Calu3 (cell line): ENCODE measurements around the gene MKNK1. TPM values are rescaled to one million over a fixed set of nuclear protein-coding genes. Genes with fewer than 3 reads are reported as not detected.

Experiments
- BruUV-seq: library from RNA; stranded (reverse); fragments of 400-500 nt; replicated peaks from 2 replicates; lab custom pipeline; 2021; lab: Mats Ljungman, UMichigan
- CTCF ChIA-PET: fragments of 300-600 bp; sonication (Branson Sonifier 250); formaldehyde crosslinking; loops from one replicate; lab custom pipeline; 2022; ENCODE audit warnings: antibody characterized with exemption; lab: Charles Lee
- DNase-seq: peaks from one replicate; pipeline ENCODE4 v3.0.0; 2022
- H3K27ac Mint-ChIP-seq: one replicate; pipeline ENCODE4 v1.8.0; 2022; ENCODE audit warnings: mixed read lengths; ENCODE audit not compliant: unreplicated experiment
- H3K27me3 Mint-ChIP-seq: one replicate; pipeline ENCODE4 v1.8.0; 2022; ENCODE audit warnings: mixed read lengths; ENCODE audit not compliant: unreplicated experiment
- H3K36me3 Mint-ChIP-seq: one replicate; pipeline ENCODE4 v1.8.0; 2022; ENCODE audit warnings: mild to moderate bottlenecking, moderate library complexity, mixed read lengths; ENCODE audit not compliant: insufficient read depth, unreplicated experiment
- H3K4me1 Mint-ChIP-seq: one replicate; pipeline ENCODE4 v1.8.0; 2022; ENCODE audit warnings: mild to moderate bottlenecking, low read depth, mixed read lengths; ENCODE audit not compliant: unreplicated experiment
- H3K4me3 Mint-ChIP-seq: one replicate; pipeline ENCODE4 v1.8.0; 2022; ENCODE audit warnings: mild to moderate bottlenecking, low read depth, moderate library complexity, mixed read lengths; ENCODE audit not compliant: unreplicated experiment
- H3K9me3 Mint-ChIP-seq: one replicate; pipeline ENCODE4 v1.8.0; 2022; ENCODE audit warnings: low read depth, mixed read lengths; ENCODE audit not compliant: unreplicated experiment
- CTCF ChIP-seq: fragments of 200-600 bp; IDR thresholded peaks from one replicate; pipeline ENCODE4 v1.8.0; 2022; ENCODE audit warnings: antibody characterized with exemption; ENCODE audit not compliant: unreplicated experiment
- intact Hi-C: fragments of 100-400 bp; cut with micrococcal nuclease; formaldehyde crosslinking; loops from one replicate; pipeline ENCODE4 v1.10.0; 2022; ENCODE audit not compliant: unreplicated experiment
- total RNA-seq: library from RNA; stranded (reverse); gene quantifications from 2 replicates; pipeline ENCODE4 v1.2.3, GENCODE V29; 2022

MKNK1 gene
- total RNA-seq, 1 experiment from 2014 or later: 29.6 TPM

- H3K4me1 Mint-ChIP-seq: peaks cover 22% of the 10 kb centered on the region
- intact Hi-C loops: no loop called here
- no peaks in the 10 kb centered on the region for H3K9me3 Mint-ChIP-seq
- no peaks in the 10 kb centered on the region for H3K27me3 Mint-ChIP-seq
- TF ChIP-seq CTCF: no peak
- no peak for DNase-seq
- CTCF ChIA-PET: no interaction called here
- H3K27ac Mint-ChIP-seq: no peak overlapping the region
- no TSS peak for BruUV-seq
- no peak overlapping the region for H3K4me3 Mint-ChIP-seq
- no peaks in the 10 kb centered on the region for H3K36me3 Mint-ChIP-seq
Observed at GRCh38 chr1:46639547-46639946, 35.5 kb upstream of the MKNK1 start.

GRCh38 chr1:46638921-46639320 is 34.9 kb upstream of the MKNK1 start:
- peaks cover 22% of the 10 kb centered on the region for H3K4me1 Mint-ChIP-seq
- BruUV-seq: no TSS peak
- H3K27ac Mint-ChIP-seq: no peak overlapping the region
- H3K9me3 Mint-ChIP-seq: no peaks in the 10 kb centered on the region
- no peaks in the 10 kb centered on the region for H3K27me3 Mint-ChIP-seq
- CTCF ChIA-PET: no interaction called here
- peaks cover 4% of the 10 kb centered on the region for H3K36me3 Mint-ChIP-seq
- TF ChIP-seq CTCF: no peak
- intact Hi-C loops: no loop called here
- DNase-seq: no peak
- H3K4me3 Mint-ChIP-seq: no peak overlapping the region

GRCh38 chr1:46637444-46638083 is 33.5 kb upstream of the MKNK1 start:
- intact Hi-C loops: no loop called here
- CTCF ChIA-PET: no interaction called here
- Mint-ChIP-seq H3K9me3 (no peaks in the 10 kb centered on the region), H3K4me3 (no peak overlapping the region), H3K36me3 (peaks cover 4% of the 10 kb centered on the region), H3K27me3 (no peaks in the 10 kb centered on the region), H3K27ac (no peak overlapping the region), H3K4me1 (peaks cover 13% of the 10 kb centered on the region)
- TF ChIP-seq CTCF: no peak
- no peak for DNase-seq
- BruUV-seq: no TSS peak

- H3K27ac Mint-ChIP-seq: no peak overlapping the region
- H3K4me1 Mint-ChIP-seq: peaks cover 13% of the 10 kb centered on the region
- H3K36me3 Mint-ChIP-seq: peaks cover 4% of the 10 kb centered on the region
- no peak for TF ChIP-seq CTCF
- H3K27me3 Mint-ChIP-seq: no peaks in the 10 kb centered on the region
- CTCF ChIA-PET: interaction anchor here (0.6 to 1.6 kb wide), 2 partner anchors 19 to 69 kb away, joined by 3 to 5 read pairs; no protein-coding TSS in a partner anchor
- DNase-seq: no peak
- no peak overlapping the region for H3K4me3 Mint-ChIP-seq
- no peaks in the 10 kb centered on the region for H3K9me3 Mint-ChIP-seq
- TSS peak; percentile 64 for BruUV-seq
- intact Hi-C loops: no loop called here
Observed at GRCh38 chr1:46635205-46635604, 31.1 kb upstream of the MKNK1 start.
